Epithelial cell of esophagus (primary cell): ENCODE measurements around the gene UBE2D2.
"Not testable (repeated sequence)": the region's sequence is repeated elsewhere in the genome, so short reads cannot be mapped to it uniquely, and the experiment has no call there.

Source experiments
- DNase-seq: peaks from one replicate; pipeline ENCODE4 v3.0.0; 2010; ENCODE audit warnings: low read depth
- H3K4me3 ChIP-seq: 2 replicates; pipeline ENCODE4 v1.5.1; 2011; ENCODE audit warnings: mild to moderate bottlenecking, low read length, control low read depth
- TF ChIP-seq, protein P1 (sequence below): IDR thresholded peaks from 2 replicates; pipeline ENCODE4 v1.5.1; 2011; ENCODE audit warnings: low read depth, mild to moderate bottlenecking, low read length, control low read depth, inconsistent platforms; ENCODE audit not compliant: insufficient read depth; ENCODE audit errors: missing control alignments

UBE2D2 gene

DNA sequence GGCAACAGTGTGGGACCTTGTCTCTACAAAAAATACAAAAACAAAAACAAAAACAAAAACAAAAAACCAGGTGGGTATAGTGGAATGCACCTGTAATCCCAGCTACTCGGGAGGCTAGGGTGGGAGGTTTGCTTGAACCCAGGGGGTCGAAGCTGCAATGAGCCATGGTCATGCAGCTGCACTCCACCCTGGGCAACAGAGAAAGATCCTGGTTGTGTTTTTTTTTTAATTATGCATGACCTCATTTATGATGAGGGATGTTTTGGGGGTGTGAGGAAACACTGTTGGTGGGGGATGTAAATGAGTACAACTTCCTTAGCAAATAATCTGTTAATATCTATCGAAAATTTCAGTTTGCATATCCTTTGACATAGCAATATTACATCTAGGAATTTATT, 29.4 kb upstream of the UBE2D2 start:
- no peak overlapping the region for H3K4me3 ChIP-seq
- TF ChIP-seq, protein P1, sequence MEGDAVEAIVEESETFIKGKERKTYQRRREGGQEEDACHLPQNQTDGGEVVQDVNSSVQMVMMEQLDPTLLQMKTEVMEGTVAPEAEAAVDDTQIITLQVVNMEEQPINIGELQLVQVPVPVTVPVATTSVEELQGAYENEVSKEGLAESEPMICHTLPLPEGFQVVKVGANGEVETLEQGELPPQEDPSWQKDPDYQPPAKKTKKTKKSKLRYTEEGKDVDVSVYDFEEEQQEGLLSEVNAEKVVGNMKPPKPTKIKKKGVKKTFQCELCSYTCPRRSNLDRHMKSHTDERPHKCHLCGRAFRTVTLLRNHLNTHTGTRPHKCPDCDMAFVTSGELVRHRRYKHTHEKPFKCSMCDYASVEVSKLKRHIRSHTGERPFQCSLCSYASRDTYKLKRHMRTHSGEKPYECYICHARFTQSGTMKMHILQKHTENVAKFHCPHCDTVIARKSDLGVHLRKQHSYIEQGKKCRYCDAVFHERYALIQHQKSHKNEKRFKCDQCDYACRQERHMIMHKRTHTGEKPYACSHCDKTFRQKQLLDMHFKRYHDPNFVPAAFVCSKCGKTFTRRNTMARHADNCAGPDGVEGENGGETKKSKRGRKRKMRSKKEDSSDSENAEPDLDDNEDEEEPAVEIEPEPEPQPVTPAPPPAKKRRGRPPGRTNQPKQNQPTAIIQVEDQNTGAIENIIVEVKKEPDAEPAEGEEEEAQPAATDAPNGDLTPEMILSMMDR = no peak
- DNase-seq = no peak

DNA sequence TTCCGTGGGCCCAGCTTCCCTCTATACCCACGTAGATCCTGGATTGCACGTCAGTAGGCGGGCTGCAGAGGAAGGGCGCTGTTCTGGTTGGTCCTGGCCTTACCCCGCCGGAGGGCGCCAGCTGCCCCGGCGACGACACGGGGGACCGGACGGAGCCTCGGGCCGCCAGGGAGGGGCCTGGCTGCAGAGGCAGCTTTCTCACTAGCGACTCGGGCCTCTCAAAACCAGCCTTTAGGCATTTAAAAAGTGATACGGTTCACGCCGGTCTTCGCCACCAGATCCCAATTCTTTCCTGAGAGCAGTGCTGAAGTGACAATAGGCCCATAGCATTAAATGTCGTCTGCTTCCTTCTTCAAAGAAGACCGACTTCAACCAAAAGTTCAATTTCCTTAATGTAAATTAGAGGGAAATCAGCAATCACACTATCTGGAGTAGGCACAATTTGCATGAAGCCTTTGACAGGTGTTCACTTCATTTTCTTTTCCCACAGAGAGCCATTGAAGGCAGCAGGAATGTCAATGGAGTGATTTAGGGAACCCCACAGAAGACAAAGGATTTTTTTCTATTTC, 17.6 kb upstream of the UBE2D2 start:
- TF ChIP-seq, protein P1 = no peak
- no peak overlapping the region for H3K4me3 ChIP-seq
- DNase-seq = peak; percentile 19

DNA sequence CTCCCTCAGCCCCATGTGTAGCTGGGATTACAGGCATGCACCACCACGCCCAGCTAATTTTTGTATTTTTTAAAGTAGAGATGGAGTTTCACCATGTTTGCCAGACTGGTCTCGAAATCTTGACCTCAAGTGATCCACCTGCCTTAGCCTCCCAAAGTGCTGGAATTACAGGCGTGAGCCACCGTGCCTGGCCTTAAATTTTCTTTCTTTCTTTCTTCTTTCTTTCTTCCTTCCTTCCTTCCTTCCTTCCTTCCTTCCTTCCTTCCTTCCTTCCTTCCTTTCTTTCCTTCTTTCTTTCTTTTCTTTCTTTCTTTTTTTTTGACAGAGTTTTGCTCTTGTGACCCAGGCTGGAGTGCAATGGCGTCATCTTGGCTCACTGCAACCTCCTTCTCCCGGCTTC, 14.5 kb upstream of the UBE2D2 start:
- H3K4me3 ChIP-seq, DNase-seq: not testable (repeated sequence)

DNA sequence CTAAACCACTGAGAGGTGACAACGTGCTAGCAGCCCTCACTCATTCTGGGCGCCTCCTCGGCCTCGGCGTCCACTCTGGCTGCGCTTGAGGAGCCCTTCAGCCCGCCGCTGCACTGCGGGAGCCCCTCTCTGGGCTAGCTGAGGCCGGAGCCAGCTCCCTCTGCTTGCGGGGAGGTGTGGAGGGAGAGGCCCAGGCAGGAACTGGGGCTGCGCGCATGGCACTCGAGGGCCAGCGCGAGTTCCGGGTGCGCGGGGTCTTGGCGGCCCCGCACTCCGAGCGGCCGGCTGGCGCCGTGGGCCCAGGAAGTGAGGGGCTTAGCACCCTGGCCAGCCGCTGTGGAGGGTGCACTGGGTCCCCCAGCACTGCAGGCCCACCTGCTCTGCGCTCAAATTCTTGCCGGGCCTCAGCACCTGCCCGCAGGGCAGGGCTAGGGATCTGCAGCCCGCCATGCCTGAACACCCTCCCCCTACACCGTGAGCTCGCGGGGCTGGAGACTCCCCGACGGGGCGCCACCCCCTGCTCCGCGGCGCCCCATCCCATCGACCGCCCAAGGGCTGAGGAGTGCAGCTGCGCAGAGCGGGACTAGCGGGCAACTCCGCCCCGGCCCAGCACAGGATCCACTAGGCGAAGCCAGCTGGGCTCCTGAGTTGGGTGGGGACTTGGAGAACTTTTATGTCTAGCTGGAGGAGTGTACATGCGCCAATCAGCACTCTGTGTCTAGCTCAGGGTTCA, 11.8 kb upstream of the UBE2D2 start:
- DNase-seq = no peak
- TF ChIP-seq, protein P1 = no peak
- no peak overlapping the region for H3K4me3 ChIP-seq

DNA sequence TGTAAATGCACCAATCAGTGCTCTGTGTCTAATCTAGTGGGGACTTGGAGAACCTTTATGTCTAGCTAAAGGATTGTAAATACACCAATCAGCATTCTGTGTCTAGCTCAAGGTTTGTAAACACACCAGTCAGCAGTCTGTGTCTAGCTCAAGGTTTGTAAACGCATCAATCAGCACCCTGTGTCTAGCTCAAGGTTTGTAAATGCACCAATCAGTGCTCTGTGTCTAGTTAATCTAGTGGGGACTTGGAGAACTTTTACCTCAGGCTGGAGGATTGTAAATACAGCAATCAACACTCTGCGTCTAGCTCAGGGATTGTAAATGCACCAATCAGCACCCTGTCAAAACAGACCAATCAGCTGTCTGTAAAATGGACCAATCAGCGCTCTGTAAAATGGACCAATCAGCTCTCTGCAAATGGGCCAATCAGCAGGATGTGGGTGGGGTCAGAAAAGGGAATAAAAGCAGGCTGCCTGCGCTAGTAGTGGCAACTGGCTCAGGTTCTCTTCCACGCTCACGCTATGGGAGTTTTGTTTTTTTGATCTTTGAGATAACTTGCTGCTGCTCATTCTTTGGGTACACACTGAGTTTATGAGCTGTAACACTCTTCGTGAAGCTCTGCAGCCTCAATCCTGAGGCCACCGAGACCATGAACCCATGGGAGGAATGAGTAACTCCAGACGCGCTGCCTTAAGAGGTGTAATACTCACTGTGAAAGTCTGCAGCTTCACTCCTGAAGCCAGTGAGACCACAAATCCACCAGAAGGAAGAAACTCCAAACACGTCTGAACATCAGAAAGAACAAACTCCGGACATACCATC, 10.9 kb upstream of the UBE2D2 start:
- not testable (repeated sequence) for H3K4me3 ChIP-seq, DNase-seq

DNA sequence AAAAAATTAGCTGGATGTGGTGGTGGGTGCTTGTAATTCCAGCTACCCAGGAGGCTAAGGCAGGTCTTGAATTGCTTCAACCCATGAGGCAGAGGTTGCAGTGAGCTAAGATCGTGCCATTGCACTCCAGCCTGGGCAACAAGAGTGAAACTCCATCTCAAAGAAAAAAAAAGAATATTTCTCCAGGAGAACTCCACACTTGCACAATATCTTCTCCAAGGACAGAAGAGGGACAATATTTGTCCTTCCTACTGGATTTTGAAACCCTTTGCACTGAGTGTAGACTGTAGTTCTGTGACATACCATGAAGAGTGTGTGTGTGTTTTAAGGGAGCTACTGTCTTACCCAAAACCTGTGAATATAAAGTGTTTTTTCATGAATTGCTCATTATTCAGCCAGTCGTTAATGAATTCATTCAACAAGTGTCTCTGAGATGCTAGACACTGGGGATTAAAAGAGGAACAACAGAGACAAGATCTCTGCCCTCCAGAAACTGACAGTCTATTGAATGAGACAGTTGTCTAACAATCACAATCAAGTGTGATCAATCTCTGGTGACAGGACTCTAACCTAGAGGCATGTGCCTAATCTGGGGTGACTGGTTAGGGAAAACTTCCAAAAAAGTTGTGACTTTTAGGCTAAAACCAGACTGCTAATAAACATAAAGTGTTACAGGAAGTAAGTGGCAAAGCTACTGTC, 9.8 kb upstream of the UBE2D2 start:
- TF ChIP-seq, protein P1 = no peak
- no peak overlapping the region for H3K4me3 ChIP-seq
- DNase-seq = no peak

DNA sequence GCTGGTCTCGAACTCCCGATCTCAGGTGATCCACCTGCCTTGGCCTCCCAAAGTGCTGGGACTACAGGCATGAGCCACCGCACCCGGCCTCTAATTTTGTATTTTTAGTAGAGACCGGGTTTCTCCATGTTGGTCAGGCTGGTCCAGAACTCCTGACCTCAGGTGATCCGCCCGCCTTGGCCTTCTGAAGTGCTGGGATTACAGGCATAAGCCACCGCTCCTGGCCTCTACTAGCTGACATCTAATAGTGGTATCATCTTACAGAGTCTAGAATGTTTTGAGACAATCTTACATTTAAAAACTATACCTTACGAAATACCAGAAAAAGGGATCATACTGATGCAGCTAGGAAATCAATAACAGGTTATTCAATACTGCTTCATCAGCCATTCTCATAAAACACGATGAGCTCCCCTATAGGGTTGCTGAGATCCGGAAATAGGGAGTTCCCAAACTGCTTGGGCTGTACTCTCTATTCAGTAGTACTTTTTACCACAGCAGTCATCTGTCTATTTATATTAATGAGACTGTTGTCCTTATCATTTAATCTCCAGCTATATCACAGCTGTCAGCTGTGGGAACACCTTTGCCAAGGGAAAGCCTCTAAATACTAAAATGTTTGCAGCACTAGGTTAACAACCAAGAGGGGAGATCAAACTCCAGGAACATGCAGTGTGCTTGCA, 8.1 kb upstream of the UBE2D2 start:
- H3K4me3 ChIP-seq = no peak overlapping the region
- DNase-seq = no peak
- TF ChIP-seq, protein P1 = no peak
